Measurements from ENCODE around the gene RBP7.

GRCh38 chr1:10027027-10027426 lies 30.0 kb downstream of the RBP7 start:
- TF ChIP-seq CTCF (optimal IDR thresholded peaks at IDR 0.05 in 1 of 3, IDR thresholded peaks at IDR 0.05 in 1 of 3, conservative IDR thresholded peaks at IDR 0.05 in 1 of 3; ENCODE audit: extremely low read depth in 1 of 3, insufficient read depth in 2 of 3, low read length in 3 of 3): no peak
- no peak for TF ChIP-seq EZH2 (IDR thresholded peaks at IDR 0.05; ENCODE audit: low read length)
